Measurements from ENCODE around the gene IVD. TPM values are rescaled to one million over a fixed set of nuclear protein-coding genes. Genes with fewer than 3 reads are reported as not detected.

The IVD gene
- polyA plus RNA-seq, 1 donor from 2014 or later: 28.6 TPM

- Histone ChIP-seq H3F3A (ENCODE audit: insufficient read depth, low read length, poor library complexity, severe bottlenecking) (no peaks in the 10 kb centered on the region), H3K9me3 (ENCODE audit: low read length) (no peaks in the 10 kb centered on the region), H3K9me2 (ENCODE audit: insufficient read depth, low read length) (no peaks in the 10 kb centered on the region), H3K4me3 (ENCODE audit: low read length) (no peak overlapping the region), H2AFZ (ENCODE audit: low read depth, low read length) (no peak overlapping the region), H3K9ac (ENCODE audit: low read length) (no peak overlapping the region), H3K36me3 (ENCODE audit: insufficient read depth, low read length) (no peaks in the 10 kb centered on the region), H3K27me3 (ENCODE audit: insufficient read depth, low read depth, low read length) (peaks cover 4% of the 10 kb centered on the region), H3K4me2 (ENCODE audit: low read length) (no peak overlapping the region), H4K20me1 (ENCODE audit: insufficient read depth) (no peaks in the 10 kb centered on the region), H3K79me2 (replicated peaks; ENCODE audit: insufficient read depth, low read length) (no peaks in the 10 kb centered on the region), H3K27ac (ENCODE audit: low read length) (no peak overlapping the region)
- TF ChIP-seq EP300 (conservative IDR thresholded peaks at IDR 0.05; ENCODE audit: poor library complexity, severe bottlenecking) (no peak), REST (IDR thresholded peaks at IDR 0.05; ENCODE audit: borderline replicate concordance) (no peak), SMC3 (conservative IDR thresholded peaks at IDR 0.05; ENCODE audit: poor library complexity) (no peak), TAF1 (IDR thresholded peaks at IDR 0.05; ENCODE audit: low read depth) (no peak), MXI1 (conservative IDR thresholded peaks at IDR 0.05; ENCODE audit: poor library complexity, severe bottlenecking) (no peak), CTCF (IDR thresholded peaks at IDR 0.05; ENCODE audit: poor library complexity, severe bottlenecking) (no peak), EZH2 (IDR thresholded peaks at IDR 0.05; ENCODE audit: borderline replicate concordance, insufficient read depth, low read length, poor library complexity, severe bottlenecking) (no peak), POLR2AphosphoS5 (IDR thresholded peaks at IDR 0.05) (no peak), RAD21 (conservative IDR thresholded peaks at IDR 0.05) (no peak)
Observed at GRCh38 chr15:40465939-40466338, 60.3 kb downstream of the IVD start.

- Histone ChIP-seq H3K27ac (ENCODE audit: low read length) (no peak overlapping the region), H3K9ac (ENCODE audit: low read length) (no peak overlapping the region), H3F3A (ENCODE audit: insufficient read depth, low read length, poor library complexity, severe bottlenecking) (no peaks in the 10 kb centered on the region), H3K4me2 (ENCODE audit: low read length) (no peak overlapping the region), H3K36me3 (ENCODE audit: insufficient read depth, low read length) (no peaks in the 10 kb centered on the region), H3K9me2 (ENCODE audit: insufficient read depth, low read length) (no peaks in the 10 kb centered on the region), H3K79me2 (replicated peaks; ENCODE audit: insufficient read depth, low read length) (no peaks in the 10 kb centered on the region), H4K20me1 (ENCODE audit: insufficient read depth) (no peaks in the 10 kb centered on the region), H3K27me3 (ENCODE audit: insufficient read depth, low read depth, low read length) (peaks cover 8% of the 10 kb centered on the region), H3K4me3 (ENCODE audit: low read length) (no peak overlapping the region), H3K9me3 (ENCODE audit: low read length) (no peaks in the 10 kb centered on the region), H2AFZ (ENCODE audit: low read depth, low read length) (no peak overlapping the region)
- TF ChIP-seq REST (IDR thresholded peaks at IDR 0.05; ENCODE audit: borderline replicate concordance): no peak
- TF ChIP-seq TAF1 (IDR thresholded peaks at IDR 0.05; ENCODE audit: low read depth): no peak
- TF ChIP-seq EZH2 (IDR thresholded peaks at IDR 0.05; ENCODE audit: borderline replicate concordance, insufficient read depth, low read length, poor library complexity, severe bottlenecking): no peak
- TF ChIP-seq RAD21 (conservative IDR thresholded peaks at IDR 0.05): no peak
- no peak for TF ChIP-seq CTCF (IDR thresholded peaks at IDR 0.05; ENCODE audit: poor library complexity, severe bottlenecking)
- TF ChIP-seq SMC3 (conservative IDR thresholded peaks at IDR 0.05; ENCODE audit: poor library complexity): no peak
- TF ChIP-seq EP300 (conservative IDR thresholded peaks at IDR 0.05; ENCODE audit: poor library complexity, severe bottlenecking): no peak
- no peak for TF ChIP-seq POLR2AphosphoS5 (IDR thresholded peaks at IDR 0.05)
- TF ChIP-seq MXI1 (conservative IDR thresholded peaks at IDR 0.05; ENCODE audit: poor library complexity, severe bottlenecking): no peak
Observed at GRCh38 chr15:40466426-40467260, 61.0 kb downstream of the IVD start.

Measured in neural cell (in vitro differentiated cells).